ENCODE data around the gene ATAD3B. TPM values are rescaled to one million over a fixed set of nuclear protein-coding genes. Genes with fewer than 3 reads are reported as not detected.
"Not testable (repeated sequence)": the region's sequence is repeated elsewhere in the genome, so short reads cannot be mapped to it uniquely, and the experiment has no call there.

The ATAD3B gene, protein sequence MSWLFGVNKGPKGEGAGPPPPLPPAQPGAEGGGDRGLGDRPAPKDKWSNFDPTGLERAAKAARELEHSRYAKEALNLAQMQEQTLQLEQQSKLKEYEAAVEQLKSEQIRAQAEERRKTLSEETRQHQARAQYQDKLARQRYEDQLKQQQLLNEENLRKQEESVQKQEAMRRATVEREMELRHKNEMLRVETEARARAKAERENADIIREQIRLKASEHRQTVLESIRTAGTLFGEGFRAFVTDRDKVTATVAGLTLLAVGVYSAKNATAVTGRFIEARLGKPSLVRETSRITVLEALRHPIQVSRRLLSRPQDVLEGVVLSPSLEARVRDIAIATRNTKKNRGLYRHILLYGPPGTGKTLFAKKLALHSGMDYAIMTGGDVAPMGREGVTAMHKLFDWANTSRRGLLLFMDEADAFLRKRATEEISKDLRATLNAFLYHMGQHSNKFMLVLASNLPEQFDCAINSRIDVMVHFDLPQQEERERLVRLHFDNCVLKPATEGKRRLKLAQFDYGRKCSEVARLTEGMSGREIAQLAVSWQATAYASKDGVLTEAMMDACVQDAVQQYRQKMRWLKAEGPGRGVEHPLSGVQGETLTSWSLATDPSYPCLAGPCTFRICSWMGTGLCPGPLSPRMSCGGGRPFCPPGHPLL
- polyA plus RNA-seq (ENCODE audit: insufficient read length), result 12.0 TPM

- DNase-seq (ENCODE audit: low read depth), result peak; percentile 76
Measured at GRCh38 chr1:1471389-1472052, at the start of gene ATAD3B. ATAD3B (plus strand) TSS chr1:1471765; CDS start chr1:1471885, 120 bp downstream.

GRCh38 chr1:1421907-1422464, 49.6 kb upstream of the ATAD3B start:
- no peak for DNase-seq (ENCODE audit: low read depth)

- no peak for DNase-seq (ENCODE audit: low read depth)
Measured at GRCh38 chr1:1422465-1423244, 48.9 kb upstream of the ATAD3B start.

DNA sequence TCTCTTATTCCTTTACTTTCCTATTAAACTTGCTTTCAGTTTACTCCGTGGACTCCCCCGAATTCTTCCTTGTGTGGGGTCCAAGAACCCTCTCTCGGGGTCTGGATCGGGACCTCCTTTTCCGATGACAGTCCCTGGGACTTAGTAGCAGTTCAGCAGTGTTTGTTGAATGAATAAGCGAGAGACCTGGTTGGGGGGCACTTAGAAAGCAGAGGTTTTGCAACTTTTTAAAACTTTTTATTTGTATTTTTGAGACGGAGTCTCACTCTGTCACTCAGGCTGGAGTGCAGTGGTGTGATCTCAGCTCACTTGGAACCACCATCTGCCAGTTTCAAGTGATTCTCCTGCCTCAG, 48.3 kb upstream of the ATAD3B start:
- no peak for DNase-seq (ENCODE audit: low read depth)

DNA sequence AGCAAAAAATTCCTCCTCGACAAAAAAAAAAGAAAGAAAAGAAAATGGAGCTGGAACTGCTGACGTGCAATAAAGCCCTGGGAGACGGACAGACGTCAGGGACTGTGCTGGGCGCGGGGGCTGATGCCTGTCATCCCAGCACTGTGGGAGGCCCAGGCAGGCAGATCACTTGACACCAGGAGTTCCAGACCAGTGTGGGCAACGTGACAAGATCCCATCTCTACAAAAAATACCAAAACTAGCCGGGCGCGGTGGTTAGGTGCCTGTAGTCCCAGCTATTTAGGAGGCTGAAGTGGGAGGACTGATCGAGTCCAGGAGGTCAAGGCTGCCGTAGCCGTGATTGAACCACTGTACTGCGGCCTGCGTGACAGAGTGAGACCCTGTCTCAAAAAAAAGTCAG, 46.9 kb upstream of the ATAD3B start:
- DNase-seq (ENCODE audit: low read depth), result no peak

DNA sequence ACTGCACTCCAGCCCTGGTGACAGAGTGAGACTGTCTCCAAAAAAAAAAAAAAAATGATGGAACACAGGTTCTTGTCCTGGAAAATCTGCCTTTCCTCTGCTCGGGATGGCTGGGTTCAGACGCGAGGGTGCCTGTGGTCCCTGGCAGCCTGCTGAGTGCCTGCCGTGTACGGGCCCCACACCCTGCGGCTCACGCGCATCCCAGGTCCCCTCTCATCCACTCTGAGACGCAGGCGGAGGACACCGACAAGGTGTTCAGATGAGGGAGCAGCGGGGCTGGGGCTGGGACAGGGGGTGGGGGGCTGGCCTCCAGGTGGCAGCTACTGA, 46.2 kb upstream of the ATAD3B start:
- no peak for DNase-seq (ENCODE audit: low read depth)

GRCh38 chr1:1425753-1426495, 45.6 kb upstream of the ATAD3B start:
- no peak for DNase-seq (ENCODE audit: low read depth)

DNA sequence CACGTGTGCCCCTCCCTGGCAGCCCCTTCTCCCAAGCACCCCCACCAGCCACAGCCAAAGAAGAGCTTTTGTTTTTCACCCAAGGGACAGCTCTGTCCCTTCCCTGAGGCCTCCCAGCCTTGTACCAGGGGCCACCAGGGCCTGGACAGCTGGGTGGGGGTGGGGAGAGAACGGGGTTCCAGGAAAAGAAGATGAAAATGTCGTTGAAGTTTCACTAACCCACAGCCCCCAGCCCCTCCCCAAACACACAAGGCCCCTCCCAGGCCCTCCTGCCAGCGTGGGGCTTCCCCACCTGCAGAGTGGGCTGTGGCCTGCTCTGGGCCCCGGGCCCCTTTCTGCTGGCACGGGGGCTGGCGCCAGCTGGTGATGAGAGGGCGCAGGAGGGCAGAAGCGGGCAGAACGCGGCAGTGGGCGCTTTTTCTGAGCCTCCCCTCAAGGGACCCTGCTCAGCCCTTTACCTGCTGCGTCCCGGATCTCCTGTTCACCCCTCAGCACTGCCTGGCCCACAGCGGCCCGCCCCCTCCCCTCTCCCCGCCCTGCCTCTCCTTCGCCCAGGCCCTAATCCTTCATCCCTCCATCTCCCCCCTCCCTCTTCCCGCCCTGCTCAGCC, 45.0 kb upstream of the ATAD3B start:
- DNase-seq (ENCODE audit: low read depth), result no peak

GRCh38 chr1:1427106-1427819, 44.3 kb upstream of the ATAD3B start:
- no peak for DNase-seq (ENCODE audit: low read depth)

- no peak for DNase-seq (ENCODE audit: low read depth)
Measured at GRCh38 chr1:1427820-1428148, 43.8 kb upstream of the ATAD3B start.

DNA sequence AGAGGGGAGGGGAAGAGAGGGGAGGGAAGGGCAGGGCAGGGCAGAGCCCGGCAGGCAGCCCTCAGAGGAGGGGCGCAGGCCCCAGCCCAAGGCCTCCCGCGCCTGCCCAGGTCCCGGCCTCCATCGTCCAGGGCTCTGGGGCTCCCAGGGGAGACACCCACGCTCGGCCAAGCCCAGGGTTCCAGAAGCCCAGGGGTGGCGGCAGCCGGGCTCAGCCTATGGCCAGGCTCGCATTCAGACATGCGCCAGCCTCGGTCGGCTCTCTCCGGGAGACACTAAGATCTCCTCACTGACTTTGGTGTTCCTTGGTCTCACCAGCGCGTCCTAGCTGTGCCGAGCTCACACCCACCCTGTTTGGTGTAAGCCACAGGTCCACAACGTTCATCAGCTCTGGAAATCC, 43.4 kb upstream of the ATAD3B start:
- DNase-seq (ENCODE audit: low read depth), result no peak

- not testable (repeated sequence) for DNase-seq (ENCODE audit: low read depth)
Measured at GRCh38 chr1:1428967-1429366, 42.6 kb upstream of the ATAD3B start.

DNA sequence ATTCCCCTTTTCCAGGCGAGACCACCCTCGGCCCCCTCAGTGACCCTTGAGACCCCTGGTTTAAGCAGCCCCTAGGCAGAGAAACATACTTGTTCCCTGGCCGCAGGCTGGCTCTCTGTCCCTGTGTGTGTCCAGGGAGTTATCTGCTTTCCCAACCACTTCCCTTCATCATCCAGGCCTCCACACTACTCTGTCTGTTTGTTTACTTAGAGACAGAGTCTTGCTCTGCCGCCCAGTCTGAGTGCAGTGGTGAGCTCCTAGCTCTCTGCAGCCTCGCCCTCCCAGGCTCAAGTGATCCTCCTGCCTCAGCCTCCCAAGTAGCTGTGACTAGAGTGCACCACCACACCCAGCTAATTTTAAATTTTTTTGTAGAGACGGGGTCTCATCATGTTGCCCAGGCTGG, 41.9 kb upstream of the ATAD3B start:
- DNase-seq (ENCODE audit: low read depth), result no peak

DNA sequence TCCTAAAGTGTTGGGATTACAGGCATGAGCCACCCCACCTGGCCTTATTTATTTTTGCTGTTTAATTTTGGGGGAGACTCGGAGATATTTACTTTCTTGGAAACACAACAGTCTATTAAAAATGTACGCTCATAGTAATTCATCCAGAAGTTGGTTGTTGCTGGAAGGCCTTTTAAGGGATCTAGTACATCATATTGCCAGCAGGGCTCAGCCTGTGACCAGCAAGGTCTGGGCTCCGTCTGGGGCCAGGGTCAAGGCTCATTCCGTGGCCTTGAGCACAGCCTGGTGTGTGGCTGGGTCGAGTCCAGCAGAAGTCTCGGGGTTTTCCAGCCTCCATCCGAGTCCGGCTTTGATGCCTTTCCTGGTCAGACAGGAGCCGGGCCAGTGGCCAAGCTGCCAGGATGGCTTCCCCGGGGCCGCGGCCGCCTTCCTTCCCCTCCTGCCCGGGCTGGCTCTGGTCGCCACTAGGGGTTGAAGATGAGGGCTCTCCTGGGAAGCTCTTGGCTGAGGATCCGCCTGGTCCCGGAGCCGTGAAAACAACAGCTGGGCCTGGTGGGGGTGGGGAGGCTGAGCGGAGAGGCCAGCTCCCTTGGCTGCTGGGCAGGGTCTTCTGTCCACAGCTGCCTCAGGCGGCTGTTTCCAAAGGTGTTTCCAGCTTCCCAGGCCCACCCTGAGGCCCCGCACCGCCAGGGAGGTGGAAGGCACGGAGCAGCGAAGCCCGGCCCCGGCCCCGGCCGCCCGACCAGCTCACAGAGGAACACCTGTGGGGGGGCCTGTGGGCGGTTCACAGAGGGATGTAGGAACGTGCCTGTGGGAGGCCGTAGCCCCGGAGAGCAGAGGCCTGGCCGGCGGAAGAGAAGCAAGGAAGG, 41.2 kb upstream of the ATAD3B start:
- no peak for DNase-seq (ENCODE audit: low read depth)

DNA sequence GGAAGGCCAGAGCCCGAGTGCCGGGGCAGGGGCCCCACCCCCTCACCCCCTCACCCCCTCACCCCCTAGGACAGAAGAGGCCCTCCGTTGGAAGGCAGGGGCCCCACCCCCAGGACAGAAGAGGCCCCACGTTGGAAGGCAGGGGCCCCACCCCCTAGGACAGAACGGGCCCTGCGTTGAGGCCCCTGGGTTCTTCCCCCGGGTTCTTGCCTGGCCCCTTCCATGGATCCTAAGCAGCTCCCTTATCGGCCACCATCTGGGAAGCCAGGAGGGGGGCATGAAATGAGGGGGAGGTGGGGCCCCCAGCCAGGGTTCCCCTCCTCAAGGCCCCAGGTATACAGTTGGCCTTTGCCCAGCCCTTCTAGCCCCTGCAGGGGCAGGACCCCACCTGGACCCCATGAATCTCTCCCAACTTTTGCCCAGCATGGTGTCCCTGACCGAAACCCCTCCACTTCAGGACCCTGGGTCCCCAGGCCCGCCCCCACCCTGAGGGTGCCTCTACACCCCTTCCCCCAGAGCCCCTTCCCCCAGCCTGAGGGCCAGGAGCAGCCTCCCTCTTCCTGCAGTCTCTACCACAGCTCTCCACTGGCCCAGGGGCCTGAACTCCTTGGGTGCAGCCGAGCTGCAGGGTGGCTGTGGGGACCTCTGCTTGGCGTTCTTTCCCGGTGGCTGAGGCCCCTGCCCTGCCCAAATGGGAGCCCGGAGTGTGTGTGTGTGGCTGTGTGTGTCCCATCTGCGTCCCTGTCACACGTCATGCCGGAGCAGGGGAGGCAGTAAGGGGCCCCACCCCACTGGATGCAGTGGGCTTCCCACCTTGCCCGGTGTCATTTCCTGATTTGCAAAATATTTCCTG, 40.3 kb upstream of the ATAD3B start:
- DNase-seq (ENCODE audit: low read depth), result no peak

DNA sequence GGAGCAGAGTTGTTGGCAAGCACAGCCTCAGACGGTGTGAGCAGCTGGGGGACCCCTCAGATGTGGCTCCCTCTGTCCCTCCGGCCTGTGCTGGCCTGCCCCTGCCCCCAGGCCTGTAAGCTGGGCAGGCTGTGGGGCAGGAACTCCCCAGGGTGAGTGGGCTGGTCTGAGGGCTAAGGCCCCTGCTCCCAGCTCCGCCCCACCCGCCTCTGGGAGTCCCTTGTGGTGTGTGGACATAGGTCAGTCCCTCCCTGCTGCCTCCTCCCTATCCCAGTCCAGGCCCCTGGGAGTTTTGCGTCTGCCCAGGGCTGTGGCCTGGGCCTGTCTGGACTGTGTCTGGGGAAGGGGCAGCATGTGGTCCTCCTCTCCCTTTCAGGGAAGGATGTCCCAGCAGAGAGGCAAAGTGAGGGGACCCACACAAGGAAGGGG, 39.7 kb upstream of the ATAD3B start:
- DNase-seq (ENCODE audit: low read depth), result no peak

DNA sequence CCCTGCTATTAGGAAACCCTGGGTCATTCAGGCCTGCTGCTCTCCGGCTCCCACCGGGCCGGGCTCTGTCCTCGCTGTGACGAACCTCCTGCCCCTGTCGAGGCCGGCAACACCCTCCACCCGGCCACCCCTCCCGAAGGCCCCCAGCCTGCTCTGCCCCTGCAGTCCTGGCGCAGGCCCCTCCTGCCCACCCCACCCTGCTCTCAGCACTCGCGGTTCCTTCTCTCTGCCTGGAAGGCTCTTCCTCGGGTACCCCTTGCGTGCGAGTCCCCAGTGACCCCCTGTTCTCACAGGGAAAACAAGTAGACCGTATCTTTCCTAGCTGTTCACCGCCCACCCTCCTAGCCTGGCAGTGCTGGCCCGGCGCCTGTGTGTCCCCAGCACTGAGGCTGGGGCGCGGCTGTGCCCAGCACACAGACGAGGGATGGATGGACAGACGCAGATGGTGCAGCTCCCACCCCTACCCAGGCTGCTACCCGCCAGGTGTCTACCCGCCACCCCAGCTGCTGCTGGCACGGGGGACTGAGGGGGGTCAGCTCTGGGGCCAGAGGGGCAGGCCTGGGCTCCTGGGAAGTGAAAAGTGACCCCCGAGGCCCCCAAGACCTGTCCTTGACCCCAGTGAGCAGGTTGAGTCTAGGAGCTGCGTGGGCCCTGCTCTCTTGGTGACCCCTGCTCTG, 39.2 kb upstream of the ATAD3B start:
- DNase-seq (ENCODE audit: low read depth), result no peak

All from forelimb muscle (tissue), 1 donor.